HG02973 (cell line): Measurements from ENCODE around the gene PFN4.
A peak's percentile ranks its signal among the peaks of the same experiment; 100 is the strongest.
"Not testable (repeated sequence)": the region's sequence is repeated elsewhere in the genome, so short reads cannot be mapped to it uniquely, and the experiment has no call there.

Source experiments
- ATAC-seq: cut with Tn5 transposase; IDR thresholded peaks from one replicate; pipeline ENCODE4 v1.9.1; 2021; ENCODE audit warnings: moderate library complexity; ENCODE audit not compliant: unreplicated experiment

PFN4 gene

DNA sequence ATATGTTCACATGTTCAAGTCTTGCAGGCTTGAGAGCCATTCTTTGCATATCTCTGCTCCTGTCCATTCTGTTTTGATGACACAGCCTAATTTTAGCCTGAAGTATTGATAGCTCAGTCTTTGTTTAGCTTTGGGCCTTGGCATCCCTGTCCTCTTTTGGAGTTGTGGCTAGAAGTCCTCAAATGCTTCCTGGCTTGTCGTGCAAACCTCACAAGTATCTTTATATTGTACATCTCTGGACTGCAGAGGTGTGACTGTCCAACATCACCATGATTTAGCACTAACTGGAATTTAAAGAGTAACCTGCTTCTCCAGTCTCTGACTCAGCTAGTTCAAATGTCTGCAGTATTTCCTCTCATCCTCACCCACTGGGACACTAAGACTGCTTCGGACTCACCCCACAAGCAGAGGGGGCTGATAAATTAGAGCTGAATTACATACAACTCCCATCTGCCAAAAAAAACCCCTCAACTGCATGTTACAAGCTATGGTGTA is 11.7 kb downstream of the PFN4 start:
- ATAC-seq = no peak

DNA sequence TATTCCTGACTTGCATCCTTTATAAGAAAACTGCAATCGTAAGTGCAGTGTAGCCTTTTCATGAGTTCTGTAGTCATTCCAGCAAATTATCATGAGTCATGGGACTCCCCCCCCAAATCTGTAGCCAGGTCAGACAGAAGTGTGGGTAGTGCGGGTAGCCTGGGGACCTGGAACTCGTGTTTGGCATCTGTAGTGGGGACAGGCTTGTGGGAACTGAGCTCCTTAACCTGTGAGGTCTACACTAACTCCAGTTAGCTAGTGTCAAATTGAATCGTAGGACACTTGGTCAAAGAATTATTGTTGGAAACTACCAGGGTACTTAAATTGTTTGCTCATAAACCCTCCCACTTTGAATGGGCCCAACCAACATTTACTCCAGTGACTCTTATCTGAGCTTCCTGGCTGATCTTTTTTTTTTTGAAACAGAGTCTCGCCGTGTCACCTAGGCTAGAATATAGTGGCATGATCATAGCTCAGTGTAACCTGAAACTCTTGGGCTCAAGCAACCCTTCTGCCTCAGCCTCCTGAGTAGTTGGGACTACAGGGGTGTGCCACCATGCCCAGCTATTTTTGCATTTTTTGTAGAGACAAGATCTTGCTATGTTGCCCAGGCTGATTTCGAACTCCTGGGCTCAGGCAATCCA is 12.4 kb downstream of the PFN4 start:
- no peak for ATAC-seq

DNA sequence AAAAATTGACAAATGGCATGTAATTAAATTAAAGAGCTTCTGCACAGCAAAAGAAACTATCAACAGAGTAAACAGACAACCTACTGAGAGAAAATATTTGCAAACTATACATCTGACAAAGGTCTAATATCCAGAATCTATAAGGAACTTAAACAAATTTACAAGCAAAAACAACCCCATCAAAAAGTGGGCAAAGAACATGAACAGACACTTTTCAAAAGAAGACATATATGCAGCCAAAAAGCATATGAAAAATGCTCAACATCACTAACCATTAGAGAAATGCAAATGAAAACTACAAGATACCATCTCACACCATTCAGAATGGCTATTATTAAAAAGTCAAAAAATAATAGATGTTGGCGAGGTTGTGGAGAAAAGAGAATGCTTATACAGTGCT is 13.7 kb downstream of the PFN4 start:
- ATAC-seq = not testable (repeated sequence)

DNA sequence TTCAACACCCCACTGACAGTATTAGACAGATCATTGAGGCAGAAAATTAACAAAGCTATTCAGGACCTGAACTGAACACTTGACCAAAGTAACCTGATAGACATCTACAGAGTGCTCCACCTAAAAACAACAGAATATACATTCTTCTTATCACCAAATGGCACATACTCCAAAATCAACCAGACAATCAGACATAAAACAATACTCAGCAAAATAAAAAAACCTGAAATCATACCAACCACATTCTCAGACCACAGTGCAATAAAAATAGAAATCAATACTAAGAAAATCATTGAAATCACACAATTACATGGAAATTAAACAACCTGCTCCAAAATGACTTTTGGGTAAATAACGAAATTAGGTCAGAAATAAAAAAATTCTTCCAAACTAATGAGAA is 15.8 kb downstream of the PFN4 start:
- no peak for ATAC-seq

DNA sequence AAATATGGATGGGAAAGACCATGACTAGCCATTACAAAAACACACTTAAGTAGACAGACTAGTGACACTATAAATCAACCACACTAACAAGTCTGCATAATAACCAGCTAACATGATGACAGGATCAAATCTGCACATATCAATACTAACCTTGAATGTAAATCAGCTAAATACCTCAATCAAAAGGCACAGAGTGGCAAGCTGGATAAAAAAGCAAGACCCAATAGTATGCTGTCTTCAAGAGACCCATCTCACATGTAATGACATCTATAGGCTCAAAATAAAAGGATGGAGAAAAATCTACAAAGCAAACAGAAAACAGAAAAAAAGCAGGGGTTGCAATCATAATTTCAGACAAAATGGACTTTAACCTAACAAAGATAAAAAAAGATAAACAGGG is 16.3 kb downstream of the PFN4 start:
- ATAC-seq = no peak

DNA sequence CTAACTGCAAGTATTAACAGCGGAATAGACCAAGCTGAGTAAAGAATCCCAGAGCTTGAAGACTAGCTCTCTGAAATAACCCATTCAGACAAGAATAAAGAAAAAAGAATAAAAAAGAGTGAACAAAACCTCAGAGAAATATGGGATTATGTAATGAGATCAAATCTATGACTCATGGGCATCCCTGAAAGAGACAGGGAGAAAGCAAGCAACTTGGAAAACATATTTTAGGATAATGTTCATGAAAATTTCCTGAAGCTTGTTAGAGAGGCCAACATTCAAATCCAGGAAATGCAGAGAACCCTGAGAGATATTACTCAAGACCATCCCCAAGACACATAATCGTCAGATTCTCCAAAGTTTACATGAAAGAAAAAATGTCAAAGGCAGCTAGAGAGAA is 17.3 kb downstream of the PFN4 start:
- ATAC-seq = no peak

DNA sequence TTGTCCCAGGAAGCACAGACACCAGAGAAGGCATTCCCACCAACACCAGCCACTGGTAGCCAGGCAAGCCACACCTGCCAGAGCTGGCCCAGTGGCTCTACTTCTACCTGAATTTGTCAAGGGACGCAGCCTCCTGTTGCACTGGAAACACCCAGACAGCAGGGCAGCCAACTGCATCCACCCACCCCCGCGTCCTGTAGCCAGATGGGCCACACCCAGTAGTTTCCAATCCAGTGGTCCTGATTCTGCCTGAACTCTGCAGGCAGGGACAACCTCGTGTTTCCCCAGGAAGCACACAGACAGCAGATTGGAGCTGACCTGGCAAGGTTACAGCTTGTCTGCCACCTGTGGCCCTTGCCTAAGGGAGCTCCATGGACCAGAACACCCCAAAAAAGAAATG is 18.2 kb downstream of the PFN4 start:
- ATAC-seq = no peak

DNA sequence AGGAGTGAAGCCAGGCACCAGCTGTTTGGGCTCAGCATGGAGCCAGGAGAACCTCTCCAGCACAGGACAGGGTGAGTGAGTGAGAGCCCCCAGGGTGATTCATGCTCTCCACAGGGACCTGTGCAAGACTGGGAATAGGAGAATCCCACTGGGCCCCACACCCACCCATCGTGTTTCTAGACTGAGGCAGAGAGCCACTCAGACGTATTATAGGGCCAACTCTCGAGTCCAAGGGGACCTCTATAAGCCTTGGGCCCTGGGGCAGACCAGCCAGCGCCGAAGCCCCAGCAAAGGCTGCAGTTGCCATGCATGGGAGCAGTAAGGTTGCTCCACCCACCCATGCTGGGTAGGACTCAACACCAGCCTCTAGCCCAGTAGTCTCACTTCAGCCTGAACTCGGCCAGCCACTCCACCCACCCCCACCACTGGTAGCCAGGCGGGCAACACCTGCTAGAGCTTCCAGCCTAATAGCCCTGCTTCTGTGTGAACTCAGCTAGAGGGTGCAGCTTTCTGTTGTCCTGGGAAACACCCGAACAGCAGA is 19.0 kb downstream of the PFN4 start:
- no peak for ATAC-seq

DNA sequence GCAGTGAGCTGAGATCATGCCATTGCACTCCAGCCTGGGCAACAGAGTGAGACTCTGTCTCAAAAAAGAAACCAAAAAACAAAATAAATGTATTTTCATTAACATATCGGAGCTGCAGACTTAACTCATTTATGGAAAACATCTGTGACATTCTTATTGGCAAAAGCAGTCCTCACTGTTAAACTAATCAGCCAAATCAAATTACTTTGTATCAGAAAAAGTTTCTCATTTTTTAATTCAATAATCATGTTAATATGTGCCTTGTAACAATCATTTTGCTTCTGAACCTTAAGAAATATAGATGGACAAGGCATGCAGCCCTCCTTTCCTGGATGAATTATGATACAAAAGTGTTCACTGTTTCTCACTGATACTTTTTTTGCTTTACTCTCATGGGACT is 20.5 kb downstream of the PFN4 start:
- ATAC-seq = no peak

DNA sequence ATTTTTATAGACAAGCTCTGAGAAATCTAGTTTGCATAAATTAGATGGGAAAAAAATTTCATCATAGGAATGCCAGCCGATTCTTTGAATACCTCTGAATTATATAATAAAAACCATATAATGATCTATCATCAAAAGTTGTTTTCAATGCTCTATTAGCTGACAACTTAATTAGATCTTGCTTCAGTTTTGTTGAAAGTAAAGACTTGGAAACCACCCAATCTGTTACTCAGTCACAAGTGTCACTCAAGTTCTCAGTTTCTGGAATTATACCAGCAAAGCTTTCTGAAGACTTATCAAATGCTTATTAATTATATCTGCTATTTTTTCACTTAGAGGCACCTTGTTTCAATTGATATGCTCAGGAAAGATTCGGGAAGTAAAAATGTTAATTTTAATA is 21.1 kb downstream of the PFN4 start:
- ATAC-seq = no peak

DNA sequence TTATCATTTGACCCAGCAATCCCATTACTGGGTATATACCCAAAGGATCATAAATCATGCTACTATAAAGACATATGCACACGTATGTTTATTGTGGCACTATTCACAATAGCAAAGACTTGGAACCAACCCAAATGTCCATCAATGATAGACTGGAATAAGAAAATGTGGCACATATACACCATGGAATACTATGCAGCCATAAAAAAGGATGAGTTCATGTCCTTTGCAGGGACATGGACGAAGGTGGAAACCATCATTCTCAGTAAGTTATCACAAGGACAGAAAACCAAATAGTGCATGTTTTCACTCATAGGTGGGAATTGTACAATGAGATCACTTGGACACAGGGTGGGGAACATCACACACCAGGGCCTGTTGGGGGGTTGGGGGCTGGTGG is 22.4 kb downstream of the PFN4 start:
- not testable (repeated sequence) for ATAC-seq

DNA sequence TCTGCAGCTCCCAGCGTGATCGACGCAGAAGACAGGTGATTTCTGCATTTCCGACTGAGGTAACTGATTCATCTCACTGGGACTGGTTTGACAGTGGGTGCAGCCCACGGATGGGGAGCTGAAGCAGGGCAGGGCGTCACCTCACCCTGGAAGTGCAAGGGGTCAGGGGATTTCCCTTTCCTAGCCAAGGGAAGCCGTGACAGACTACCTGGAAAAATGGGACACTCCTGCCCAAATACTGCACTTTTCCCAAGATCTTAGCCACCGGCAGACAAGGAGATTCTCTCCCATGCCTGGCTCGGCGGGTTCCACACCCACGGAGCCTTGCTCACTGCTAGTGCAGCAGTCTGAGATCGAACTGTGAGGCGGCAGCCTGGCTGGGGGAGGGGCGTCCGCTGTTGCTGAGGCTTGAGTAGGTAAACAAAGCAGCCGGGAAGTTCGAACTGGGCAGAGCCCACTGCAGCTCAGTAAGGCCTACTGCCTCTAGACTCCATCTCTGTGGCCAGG is 27.9 kb downstream of the PFN4 start:
- not testable (repeated sequence) for ATAC-seq

DNA sequence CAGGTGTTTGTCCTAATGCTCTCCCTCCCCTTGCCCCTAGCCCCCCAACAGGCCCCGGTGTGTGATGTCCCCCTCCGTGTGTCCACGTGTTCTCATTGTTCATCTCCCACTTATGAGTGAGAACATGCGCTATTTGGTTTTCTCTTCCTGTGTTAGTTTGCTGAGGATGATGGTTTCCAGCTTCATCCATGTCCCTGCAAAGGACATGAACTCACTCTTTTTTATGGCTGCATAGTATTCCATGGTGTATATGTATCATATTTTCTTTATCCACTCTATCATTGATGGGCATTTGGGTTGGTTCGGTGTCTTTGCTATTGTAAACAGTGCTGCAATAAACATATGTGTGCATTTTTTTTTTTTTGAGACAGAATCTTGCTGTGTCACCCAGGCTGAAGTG is 29.9 kb downstream of the PFN4 start:
- ATAC-seq = not testable (repeated sequence)

DNA sequence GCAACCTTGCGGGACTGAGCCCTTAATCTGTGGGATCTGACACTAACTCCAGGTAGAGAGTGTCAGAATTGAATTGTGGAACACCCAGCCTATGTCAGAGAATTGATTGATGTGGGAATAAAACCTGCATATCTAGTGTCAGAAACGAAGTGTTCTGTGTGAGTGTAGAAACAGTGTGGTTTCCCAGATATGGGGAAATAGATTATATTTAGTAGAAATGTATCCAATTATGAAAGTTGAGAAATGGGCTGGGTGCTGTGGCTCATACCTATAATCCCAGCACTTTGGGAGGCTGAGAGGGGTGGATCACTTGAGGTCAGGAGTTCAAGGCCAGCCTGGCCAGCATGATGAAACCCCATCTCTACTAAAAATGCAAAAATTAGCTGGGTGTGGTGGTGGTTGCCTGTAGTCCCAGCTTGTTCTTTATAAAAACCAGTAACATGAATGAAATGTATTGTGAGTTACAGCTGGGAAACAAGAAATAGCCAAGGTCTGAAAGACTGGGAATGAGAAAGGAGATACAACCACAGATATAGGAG is 34.2 kb downstream of the PFN4 start:
- ATAC-seq = no peak

DNA sequence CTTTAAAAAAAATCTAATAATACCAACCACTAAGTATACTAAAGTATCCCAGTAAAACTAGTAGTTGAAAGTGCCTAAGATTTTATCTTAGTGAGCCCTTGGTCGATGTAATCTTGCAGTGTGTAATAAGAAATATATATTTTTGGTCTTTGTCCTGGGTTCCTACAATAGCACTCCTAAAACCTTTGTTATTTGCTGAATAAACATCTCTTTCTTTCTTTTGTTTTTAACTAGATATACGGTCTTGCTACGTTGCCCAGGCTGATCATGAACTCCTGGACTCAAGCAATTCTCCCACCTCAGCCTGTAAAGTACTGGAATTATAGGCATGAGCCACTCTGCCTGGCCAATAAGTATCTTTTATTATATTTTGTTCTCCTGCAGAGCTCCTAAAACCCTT is 36.1 kb downstream of the PFN4 start:
- no peak for ATAC-seq

DNA sequence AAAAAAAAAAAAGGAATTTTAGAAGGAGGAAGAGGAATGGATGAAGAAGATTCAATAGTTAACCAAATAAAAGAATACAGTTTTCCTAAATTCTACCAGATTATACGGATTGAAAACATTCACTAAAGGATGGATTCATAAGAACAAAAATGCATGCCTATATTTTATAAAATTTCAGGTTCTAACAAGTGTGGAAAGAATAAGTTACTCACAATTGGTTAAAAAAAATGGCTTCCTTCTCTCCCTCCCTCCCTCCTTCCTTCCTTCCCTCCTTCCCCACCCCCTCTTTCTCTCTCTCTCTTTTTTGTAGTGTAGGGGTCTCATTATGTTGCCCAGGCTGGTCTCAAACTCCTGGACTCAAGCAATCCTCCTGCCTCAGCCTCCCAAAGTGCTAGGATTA is 36.9 kb downstream of the PFN4 start:
- no peak for ATAC-seq

DNA sequence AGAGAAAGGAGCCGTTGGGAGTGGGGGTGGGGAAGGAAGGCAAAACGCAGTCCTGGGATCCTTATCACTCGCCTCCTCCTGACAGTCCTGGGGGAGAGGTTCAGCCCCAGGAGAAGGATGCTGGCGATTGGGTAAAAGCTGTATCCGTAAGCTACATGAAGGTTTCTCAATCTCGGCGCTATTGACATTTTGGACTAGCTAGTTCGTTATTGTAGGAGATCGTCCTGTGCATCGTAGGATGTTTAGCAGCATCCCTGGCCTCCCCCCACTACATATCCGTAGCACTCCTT is 38.0 kb downstream of the PFN4 start:
- ATAC-seq = no peak

DNA sequence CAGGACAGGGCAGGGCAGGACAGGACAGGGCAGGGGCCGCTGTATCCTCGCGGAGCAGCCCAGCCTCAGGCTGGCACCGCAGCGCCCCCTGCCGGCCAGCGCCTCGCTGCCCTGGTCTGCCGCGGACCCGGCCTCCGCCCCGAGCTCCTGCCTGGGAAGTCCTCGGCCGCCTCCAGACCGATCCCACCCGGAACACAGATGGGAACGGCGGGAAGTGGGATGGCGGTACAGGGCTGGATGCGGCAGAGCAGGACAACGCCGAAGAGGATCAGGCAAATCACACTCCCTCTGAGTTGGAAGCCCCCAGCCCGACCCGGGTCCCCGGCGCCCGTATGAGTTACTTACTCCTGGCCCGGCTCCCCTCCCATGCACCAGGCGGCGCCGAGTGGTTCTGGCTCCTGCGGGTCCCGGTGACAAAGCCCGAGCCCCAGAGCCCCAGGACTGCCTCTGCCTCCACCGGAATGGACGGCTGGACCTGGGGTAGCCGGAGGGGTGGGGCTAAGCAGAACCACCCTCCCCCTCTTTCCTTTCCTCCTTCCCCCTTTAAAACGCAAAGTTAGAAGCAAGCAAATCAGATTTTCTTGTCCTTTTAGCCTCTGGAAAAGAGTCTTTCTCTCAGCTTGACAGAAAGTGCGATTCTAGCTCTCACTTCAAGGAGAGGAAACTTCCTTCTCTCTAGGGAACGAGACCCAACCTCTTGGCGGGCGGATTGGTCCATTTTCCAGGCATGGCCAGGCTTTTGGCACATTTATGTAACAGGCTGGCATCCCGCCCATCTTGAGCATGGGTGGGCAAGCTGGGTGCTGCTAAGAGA is 38.5 kb downstream of the PFN4 start, which contains the start of gene TP53I3:
TP53I3 (minus strand) TSS at position 449 of the 814 bp plus-strand sequence. CDS start 508 bp downstream, outside the sequence.
- ATAC-seq = peak; percentile 66

DNA sequence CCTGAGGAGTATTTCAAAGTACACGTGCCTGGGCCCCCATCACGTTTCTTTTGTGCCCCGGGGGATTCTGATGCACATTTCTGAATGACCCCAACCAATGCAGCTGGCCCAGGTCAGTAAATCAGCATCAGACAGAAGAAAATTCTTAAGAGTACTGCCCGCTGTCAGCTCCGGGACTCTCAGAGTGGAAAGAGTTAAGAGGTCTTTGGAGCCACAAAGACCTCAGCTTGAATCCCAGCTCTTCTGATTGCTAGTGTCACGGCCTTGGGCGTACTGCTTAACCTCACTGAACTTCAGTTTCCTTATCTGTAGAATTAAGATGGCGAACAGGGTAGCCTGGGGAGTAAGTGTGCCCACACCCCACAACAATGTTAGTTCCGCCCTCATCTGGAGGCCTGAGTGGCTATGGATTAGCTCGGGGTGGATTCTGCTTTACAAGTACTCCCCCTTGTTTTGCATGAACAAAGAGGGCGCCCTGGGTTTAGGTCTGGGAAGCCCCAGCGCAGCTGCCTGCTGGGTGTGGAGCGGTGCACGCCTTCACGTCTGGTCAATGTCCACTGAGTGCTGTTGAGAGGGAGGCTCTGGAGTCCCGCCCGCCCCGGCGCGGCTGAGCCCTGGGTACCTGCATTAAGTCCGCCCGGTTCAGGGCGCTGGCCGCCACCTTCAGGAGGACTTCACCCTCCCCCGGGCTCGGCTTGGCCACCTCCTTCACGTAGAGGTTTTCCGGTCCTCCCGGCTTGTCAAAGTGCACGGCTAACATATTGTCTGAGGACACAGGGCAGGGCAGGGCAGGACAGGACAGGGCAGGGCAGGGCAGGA is 39.4 kb downstream of the PFN4 start:
- ATAC-seq = peak; percentile 69

DNA sequence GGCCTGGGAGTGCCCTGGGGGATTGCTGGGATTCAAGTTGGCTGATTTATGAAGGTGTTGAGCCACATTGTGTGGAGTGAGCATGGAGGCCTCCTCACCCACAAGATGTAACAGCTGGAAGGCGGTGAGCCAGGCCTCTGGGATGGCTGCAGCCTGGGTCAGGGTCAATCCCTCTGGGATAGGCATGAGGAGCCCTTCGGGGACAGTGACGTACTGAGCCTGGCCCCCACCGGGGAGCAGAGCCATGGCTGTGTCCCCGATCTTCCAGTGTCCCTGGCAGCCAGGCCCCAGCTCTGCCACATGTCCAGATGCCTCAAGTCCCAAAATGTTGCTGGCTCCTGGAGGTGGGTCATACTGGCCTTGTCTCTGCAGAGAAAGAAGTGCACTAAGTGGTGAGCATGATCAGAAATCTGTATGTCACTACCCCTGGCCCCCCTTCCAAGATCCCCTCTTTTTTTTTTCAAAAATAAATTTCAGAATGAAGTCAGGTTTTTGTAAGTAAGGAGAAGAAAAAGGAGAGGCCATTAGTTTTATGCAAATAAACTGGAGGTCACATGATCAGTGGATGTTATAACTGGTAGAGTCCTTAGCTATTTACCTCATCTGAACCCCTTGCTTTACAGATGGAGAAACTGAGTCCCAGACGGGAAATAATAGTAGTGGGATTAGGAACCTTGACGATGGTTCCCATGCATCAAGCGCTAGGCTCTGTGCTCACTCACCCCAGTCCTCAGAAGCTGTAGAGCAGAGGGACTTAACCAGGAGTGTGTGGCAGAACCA is 40.2 kb downstream of the PFN4 start:
- ATAC-seq = no peak
